DMS114 treated with DMSO at 0.1 percent for 48 hours (cell line): Measurements from ENCODE around the gene MALT1.
"Not testable (repeated sequence)": the region's sequence is repeated elsewhere in the genome, so short reads cannot be mapped to it uniquely, and the experiment has no call there.

Experiments used
- DNase-seq: peaks from one replicate; lab custom pipeline; 2025; ENCODE audit not compliant: unreplicated experiment; lab: John Stamatoyannopoulos, UW

MALT1 gene

DNA sequence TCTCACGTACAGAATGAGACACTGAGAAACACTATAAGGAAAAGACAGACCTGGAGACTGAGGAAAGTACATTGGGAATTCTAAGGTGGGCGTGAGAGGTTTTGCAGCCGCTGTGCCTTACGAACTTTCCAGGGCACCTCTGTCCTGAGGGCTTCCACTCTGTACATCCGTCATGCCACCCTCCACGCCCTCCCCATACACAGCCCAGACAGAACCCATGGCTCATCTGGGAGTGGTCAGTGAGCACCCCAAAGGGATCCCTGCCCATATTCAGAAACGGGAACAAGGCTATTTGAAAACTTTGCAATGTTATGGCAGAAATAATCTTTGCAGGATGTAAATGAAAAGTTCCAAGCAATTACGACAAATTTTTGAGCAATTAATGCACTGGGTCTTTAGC lies 98.1 kb downstream of the MALT1 start:
- no peak for DNase-seq

DNA sequence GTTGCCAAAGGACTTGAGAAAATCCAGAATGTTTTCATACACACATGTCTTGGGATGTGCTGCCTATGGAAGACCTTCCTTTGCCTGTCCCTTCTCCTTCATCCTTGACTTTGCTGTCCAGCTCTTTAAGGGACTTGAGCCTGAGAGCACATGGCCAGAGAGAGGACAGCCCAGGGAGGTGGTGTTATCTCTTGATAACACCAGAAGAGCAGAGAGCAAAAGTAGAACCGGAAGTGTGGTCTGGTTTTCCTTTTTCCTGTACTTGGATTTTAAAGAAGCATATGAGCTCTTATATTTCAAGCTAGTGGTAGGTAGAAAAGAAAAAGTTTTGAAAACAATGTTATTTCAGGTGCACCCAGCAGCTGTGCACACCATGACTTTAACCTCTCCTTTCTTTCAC lies 99.3 kb downstream of the MALT1 start:
- no peak for DNase-seq

DNA sequence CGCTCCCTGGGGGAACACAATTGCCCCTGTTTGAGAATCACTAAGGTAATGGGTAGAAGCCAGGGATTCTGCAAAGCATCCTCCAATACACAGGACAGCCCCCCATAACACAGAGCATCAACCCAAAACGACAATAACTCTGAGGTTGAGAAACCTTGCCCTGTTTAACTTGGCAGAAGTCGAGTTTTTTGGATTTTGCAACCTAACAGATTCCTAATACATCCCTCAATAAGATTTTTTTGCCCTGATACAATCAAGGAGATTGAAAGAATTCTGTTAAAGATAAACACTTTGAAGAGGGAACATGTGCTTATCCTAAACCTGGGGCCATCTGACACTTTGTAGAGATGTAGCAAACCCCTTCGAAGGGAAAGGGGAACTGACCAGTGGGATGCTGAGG lies 100.9 kb downstream of the MALT1 start:
- DNase-seq, result no peak

DNA sequence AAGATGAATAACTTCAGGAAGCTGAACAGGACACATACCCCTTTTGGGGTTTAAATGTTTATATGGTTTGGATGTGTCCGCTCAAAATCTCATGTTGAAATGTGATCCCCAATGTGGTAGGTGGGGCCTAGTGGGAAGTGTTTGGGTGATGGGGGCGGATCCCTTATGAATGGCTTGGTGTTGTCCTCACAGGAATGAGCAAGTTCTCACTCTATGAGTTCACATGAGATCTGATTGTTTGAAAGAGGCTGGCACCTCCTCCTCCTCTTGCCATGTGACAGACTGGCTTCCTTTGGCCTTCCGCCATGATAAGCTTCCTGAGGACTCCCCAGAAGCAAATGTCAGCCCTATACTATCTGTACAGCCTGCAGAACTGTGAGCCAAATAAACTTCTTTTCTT lies 104.8 kb downstream of the MALT1 start:
- DNase-seq, result no peak

DNA sequence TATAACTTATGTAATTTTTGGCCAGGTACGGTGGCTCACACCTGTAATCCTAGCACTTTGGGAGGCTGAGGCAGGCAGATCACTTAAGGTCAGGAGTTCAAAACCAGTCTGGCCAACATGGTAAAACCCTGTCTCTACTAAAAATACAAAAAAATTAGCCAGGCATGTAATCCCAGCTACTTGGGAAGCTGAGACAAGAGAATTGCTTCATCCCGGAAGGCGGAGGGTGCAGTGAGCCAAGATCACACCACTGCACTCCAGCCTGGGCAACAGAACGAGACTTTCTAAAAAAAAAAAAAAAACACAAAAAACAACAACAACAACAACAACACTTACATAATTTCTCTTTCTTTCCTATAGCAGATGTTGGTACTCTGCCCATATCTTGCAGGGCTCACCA lies 105.3 kb downstream of the MALT1 start:
- not testable (repeated sequence) for DNase-seq

DNA sequence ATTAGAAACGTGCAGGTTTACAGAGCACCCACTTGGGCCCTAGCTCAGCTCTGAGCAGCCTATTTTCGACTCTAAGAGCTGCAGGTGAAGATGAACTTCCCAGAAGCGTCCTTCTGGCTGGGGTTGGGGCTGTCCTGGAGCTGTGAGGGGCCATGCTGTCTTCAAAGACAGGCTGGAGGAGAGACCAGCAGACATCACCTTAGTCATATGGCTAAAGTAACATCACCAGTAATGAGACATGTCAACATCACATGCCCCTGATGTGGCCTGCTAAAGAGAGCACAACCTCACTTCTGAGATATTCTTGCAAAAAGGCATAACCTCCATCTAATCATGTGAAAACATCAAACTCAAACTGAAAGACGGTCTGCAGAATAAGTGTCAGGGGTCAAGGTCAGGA lies 106.2 kb downstream of the MALT1 start:
- DNase-seq, result no peak

DNA sequence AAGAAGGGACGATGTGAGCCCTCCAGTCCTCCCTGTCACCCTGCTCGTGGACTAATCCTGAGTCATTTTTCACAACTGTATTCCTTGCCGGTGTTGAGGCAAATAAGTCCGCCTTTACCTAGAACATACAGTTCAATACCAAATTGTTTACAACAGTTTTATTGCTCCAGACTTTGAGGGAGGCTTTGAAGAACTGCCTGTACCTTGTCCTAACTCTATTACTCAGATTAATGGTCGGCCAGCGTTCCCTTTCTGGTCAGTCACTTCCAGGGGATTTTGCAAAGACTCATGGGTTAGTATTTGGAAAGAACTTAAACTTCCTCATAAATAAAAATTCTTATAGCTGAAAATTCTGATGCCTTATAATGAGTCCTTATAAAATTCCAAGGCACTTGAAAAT lies 108.3 kb downstream of the MALT1 start:
- DNase-seq, result no peak

DNA sequence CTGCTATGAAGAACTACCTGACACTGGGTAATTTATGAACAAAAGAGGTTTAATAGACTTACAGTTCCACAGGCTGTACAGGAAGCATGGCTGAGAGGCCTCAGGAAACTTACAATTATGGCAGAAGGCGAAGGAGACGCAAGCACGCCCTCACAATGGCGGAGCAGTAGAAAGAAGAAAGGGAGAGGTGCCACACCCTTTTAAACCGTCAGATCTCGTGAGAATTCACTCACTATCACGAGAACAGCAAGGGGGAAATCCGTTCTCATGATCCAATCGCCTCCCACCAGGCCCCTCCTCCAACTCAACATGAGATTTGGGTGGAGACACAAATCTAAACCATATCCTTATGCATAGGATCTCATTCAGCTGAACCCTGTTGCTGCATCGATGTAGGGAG lies 108.8 kb downstream of the MALT1 start:
- no peak for DNase-seq

DNA sequence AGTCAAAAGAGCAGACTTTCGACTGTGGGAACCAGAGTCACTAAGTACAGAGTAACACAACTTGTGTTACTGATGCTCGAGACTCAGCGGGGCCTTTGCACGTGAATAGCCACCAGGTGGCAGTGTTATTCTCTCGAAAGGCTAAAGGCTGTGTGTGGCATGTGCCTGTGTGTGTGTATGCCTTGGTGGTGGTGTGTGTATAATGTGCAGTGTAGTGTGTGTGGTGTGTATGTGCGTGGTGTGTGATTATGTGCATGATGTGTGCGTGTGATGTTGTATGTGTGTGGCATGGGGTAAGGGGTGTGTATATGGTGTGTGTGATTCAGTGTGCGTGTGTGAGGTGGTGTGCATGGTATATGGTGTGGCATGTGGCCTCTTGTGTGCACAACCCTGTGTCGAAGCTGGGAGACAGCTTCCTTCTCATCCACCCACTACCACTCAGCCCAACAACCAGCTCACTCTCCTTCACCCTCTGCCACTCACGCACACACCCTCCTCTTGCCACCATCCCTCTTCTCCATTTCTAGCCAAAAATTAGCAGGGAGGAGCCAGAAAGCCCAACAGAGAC lies 110.4 kb downstream of the MALT1 start:
- DNase-seq, result peak; percentile 52

DNA sequence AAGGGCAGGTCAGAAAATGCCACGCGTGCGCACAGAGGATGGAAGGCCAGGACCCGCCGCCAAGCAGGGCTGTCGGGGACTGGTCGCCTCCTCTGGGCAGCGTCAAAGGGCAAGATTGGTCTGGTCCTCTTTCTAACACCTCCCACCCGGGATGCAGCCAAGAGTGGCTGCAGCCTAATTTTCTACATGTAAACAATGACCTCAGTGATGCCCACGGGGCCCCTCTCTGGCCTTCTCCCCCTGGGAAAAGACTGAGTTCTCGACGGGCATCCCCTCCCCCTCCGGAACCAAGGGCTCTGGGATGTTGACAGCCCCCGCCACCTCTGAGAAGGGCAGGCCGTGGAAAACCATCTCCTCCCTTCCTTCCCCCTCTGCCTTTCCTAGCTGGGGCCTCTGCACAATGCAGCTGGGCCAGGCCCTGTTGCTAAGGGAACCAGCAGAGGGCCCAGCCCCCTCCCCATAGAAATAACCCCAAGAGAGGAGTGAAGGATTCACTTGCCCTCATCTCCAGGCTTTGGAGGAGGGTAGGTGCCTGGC lies 113.4 kb downstream of the MALT1 start:
- no peak for DNase-seq

DNA sequence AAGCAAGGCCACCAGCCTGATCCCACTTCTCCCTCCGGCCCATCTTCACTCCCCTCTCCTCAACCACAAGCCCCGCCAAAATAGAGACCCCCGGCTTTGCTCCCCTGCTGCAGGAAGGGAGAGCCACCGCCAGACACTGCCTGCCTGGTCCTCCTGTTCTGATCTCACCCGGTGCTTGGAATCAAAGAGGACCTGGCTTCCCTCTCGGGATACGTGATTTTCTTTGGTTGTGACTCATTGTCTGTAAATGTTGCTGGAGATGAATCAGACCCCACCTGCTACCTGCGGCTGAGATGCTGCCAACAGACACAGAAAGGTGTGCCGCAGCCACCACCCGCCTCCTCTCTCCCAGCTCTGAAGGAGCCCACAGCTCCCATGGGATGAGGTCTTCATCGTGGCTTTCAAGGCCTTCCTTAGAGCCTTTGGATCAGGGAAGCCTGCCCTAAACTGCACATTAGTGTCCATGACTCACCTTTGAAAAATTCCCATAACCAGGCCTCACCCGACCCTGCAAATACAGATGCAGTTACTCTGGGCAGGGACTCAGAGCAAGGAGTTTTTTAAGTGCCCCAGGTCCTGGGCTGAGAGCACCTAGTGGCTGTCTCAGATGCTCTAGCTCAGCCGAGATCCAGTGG lies 114.0 kb downstream of the MALT1 start:
- DNase-seq, result no peak

DNA sequence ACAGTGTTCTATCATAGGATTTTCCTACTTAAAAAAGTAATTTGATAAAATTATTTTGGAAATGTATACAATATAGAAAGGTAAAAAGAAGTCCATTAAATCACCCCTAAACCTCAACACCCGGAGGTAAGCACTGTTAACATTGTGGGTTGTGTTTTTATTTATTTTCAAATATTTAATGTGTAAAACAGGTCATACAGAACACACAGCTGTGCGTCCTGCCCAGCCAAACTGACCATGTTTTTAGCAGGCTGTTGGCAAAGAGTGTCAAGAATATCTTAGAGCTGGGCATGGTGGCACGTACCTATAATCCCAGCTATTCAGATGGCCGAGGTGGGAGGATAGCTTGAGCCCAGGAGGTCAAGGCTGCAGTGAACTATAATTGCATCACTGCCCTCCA lies 114.6 kb downstream of the MALT1 start:
- no peak for DNase-seq

DNA sequence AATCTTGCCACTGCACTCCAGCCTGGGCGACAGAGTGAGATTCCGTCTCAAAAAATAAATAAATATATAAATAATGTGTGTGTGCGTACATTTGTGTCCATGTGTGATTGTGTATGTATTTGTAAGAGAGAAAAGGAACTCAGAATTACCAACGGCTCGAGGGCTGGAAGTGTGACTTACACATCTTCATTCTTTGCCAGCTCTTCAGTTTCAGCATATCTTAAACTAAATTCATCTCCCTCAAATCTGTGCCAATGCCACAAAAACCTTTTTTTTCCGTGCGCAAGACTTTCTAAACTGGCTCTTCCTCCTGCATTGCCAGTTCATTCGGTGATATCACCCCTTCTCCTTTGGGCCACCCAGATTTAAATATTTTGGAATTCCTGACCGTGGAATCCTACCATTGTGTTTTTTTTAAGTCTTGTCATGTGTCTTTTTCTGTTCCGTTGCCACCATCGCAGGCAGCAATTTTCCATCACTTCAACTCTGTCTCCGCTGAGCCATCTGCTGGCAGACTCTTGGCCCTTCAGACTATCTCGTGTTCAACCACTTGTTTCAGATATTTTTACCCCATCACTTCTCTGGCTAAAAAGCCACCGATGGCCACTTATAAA lies 116.4 kb downstream of the MALT1 start:
- no peak for DNase-seq

DNA sequence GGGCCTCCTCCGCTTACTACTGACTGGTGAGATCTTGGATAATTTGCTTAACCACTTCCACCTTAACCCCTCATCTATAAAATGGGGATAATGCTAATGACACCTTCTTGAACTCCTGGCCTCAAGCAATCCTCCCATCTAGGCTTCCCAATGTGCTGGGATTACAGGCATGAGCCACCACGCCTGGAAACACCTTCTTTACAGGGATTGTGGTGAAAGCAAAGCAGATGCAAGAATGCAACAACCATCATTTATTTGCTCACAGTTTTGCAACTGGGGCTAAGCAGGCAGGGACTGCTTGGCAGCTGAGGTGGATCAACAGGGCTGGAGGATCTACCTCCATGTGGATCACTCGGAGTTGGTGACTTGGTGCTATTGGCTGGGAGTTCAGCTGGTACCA lies 117.2 kb downstream of the MALT1 start:
- DNase-seq, result no peak

DNA sequence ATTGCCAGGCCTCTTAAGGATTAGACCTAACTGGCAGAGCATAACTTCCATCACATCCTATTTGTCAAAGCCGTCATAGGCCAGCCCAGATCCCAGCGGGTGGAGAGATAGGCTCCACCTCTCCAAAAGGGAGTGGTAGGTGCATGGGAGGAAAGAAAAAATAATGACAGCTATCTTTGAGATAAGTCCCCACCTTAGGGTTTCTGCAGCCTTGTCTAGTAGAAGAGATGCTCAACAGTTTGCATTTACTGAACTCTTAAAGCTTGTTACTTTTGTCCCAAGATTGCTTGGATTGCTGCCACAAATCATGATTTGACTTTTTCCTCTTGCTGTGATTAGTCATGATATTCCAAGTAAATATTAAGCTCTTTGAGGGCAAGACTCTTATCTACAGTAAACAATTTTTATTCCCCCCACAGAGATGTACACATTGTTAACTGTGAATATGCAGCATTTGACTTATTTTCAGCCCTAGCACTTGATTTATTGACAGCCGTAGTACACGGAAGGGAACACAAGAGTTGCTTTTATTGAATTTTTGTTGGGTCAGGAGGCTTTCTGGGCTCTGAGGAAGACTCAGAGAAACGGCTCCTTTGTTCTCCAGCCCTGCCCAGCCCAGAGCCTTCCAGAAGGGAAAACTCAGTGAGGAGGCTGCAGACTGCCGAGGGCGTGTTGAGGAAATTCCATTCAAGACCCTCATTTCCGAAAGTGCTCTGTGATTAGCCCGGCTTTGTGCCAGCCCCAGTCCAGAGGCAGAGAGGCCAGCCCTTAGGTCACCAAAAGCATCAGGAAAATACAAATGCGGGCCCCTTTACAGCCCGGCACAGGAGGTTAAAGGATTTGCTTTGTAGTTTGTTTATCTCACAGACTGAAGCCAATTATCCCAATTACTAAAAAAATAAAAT lies 118.0 kb downstream of the MALT1 start:
- no peak for DNase-seq

DNA sequence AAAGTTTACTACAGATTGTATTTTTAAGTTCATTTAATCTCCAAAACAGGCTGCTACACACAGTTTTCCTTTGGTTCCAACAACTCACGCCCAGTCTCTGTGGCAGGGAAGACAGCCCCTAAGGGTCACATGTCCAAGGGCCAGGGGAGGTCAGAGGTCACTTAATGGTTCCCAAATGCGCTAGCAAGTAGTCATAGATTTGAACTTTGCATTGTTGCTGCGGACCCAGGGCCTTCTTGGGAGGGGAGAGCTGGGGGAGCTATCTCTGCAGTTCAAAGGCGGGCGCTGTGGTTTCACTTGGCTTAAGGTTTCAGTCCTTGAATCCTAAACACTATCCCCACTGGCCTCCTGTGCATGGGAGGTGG lies 118.6 kb downstream of the MALT1 start:
- no peak for DNase-seq

DNA sequence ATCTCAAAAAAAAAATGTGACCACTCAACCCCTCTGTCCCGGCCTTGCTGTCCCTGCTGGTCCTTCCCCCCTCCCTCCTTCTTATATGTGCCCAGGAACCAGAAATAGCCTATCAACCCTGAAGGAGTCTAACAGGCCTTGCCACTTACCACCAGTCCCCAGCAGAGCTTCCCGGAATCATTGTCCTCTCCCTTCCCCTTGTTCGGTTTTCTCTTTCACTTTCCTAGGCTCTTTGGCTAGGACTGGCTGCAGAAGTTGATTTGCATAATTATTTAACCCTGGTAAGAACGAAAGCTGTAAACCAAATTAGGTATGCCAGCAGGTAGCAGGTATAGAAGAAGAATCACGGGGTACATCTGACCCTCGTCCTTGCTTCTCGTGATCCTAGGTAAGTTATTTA lies 120.8 kb downstream of the MALT1 start:
- DNase-seq, result no peak

DNA sequence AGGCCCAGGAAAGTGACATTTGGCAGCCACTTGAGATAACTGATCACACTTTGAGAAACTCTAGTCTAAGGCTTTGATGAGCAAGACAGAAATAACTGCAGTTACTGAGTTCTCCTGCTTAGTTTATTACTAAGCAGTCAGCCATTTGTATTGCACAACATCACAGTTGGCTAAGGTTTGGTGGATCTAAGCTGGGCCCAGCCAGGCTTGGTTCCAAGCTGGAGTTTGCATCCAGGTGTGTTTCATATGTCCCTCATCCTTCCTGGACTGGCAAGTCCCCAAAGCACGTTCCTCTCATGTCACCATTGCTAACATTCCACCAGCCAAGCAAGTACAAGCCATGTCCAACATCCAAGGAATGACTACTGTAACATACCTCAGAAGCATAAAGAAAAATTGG lies 122.1 kb downstream of the MALT1 start:
- DNase-seq, result no peak

DNA sequence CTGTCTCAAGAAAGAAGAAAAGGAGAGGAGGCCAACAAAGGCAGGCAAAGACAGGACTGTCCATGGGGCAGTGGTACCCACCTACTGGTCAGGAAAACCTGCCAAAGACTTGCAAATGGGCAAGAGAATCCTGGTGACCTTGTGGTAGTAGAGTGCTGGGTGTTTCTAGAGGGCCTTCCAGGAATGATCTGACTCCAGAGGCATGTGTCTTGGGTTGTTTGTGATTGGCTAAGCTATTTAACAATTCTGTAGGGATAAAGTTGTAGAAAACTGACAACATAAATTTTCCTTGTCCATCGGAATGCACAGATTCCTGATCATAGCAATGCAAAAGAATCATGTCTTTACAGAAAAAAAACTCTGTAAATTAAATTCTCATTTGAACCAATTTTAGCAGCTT lies 125.0 kb downstream of the MALT1 start:
- no peak for DNase-seq

DNA sequence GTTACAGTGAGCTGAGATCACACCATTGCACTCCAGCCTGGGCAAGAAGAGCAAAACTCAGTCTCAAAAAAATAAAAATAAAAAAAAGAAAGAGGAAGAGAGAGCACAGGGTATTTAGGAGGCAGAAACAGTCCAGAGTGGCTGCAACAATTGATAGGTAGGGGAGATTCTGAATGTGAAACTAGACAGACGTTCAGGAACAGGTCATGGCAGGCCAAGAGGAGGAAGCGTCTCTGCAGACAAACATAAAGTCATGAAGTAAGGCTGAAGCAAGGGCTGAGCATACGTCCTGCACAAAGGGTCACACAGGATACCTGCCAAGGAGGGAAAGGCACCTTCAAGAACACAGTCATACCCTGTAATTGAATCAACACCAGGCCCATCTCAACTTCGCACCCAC lies 129.3 kb downstream of the MALT1 start:
- DNase-seq, result no peak

DNA sequence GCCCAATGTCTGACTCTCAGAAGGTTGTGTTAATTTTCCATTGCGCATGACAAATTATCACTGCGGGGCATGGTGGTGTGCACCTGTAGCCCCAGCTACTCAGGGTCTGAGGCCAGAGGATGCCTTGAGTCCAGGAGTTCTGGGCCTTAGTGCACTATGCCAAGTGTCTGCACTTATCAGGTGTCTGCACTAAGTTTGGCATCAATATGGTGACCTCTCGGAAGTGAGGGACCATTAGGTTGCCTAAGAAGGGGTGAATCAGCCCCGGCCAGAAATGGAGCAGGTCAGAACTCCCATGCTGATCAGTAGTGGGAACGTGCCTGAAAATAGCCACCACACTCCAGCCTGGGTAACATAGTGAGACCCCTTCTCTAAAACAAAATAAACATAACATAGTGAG lies 131.7 kb downstream of the MALT1 start:
- DNase-seq, result no peak

DNA sequence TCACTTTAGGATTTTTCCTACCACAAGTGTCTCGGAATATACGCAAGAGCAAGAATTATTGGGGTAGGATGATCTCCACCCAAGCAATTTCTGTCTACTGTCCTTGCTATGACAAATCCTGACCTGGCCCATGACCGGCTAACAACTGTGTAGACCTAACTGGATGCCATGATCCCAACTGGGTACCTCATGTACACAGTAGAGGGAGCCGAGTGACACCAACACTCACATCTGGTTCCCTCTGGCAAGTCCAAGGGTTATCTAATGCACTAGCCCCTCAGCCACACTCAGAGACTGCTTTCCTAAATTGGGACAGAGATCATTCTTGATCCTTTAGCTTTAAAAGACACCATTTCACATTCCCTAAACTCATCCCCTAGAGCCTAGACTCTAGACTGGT lies 132.7 kb downstream of the MALT1 start:
- DNase-seq, result no peak
